Gastroesophageal sphincter (tissue), 3 donors: Measurements from ENCODE around the gene OR1J1.

Experiments used
- POLR2A ChIP-seq, 2 donors: fragments of 450-650 bp; IDR thresholded peaks; one replicate each; pipeline ENCODE4 v1.6.1; 2017; ENCODE audit warnings: antibody characterized with exemption in 2 of 2, mild to moderate bottlenecking in 2 of 2, moderate library complexity in 1 of 2
- POLR2AphosphoS5 ChIP-seq: sonication (generic); formaldehyde crosslinking; IDR thresholded peaks from one replicate; pipeline ENCODE4 v1.6.1; 2017; ENCODE audit warnings: antibody characterized with exemption
- TF ChIP-seq, protein P1 (sequence below), 4 experiments: fragments of 200-600 bp in 2 of 4; fragments of 450-650 bp in 2 of 4; sonication (generic) in 1 of 4; IDR thresholded peaks; one replicate each; pipeline ENCODE4 v1.5.1; 2017 to 2019; ENCODE audit warnings: antibody characterized with exemption in 4 of 4, mild to moderate bottlenecking in 2 of 4, moderate library complexity in 2 of 4

DNA sequence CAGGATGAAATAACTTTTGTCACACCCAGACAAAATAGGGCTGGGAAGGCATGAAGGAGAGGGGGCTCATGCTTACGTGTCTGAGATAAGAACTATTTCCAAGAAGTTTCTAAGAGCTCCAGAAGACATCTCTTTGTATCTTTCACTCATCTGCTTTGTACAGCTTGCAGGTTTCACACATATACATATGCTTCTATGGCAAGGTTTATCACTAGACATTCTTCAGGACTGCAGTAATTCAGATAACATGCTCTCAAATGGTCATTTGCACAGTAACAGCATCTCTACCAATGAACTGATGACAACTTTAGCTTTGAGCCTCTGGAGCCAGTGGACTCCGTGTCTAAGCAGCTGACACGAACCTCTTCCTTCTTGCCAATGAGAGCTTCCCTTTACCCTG lies 3.2 kb downstream of the OR1J1 start:
- TF ChIP-seq, protein P1, sequence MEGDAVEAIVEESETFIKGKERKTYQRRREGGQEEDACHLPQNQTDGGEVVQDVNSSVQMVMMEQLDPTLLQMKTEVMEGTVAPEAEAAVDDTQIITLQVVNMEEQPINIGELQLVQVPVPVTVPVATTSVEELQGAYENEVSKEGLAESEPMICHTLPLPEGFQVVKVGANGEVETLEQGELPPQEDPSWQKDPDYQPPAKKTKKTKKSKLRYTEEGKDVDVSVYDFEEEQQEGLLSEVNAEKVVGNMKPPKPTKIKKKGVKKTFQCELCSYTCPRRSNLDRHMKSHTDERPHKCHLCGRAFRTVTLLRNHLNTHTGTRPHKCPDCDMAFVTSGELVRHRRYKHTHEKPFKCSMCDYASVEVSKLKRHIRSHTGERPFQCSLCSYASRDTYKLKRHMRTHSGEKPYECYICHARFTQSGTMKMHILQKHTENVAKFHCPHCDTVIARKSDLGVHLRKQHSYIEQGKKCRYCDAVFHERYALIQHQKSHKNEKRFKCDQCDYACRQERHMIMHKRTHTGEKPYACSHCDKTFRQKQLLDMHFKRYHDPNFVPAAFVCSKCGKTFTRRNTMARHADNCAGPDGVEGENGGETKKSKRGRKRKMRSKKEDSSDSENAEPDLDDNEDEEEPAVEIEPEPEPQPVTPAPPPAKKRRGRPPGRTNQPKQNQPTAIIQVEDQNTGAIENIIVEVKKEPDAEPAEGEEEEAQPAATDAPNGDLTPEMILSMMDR (IDR thresholded peaks at IDR 0.05): no peak
- no peak for TF ChIP-seq POLR2AphosphoS5
- TF ChIP-seq POLR2A (IDR thresholded peaks at IDR 0.05): no peak
